Astrocyte (in vitro differentiated cells and primary cell): ENCODE results near the gene GALNS. TPM values are rescaled to one million over a fixed set of nuclear protein-coding genes. Genes with fewer than 3 reads are reported as not detected.

Experiments
- DNase-seq: peaks from one replicate; pipeline ENCODE4 v3.0.0-alpha.2; 2010; ENCODE audit warnings: low read depth
- FAIRE-seq: peaks from 2 replicates; lab custom pipeline; 2011; peaks lifted over from hg19 to GRCh38; lab: Jason Lieb, UNC
- H2AFZ ChIP-seq: 2 replicates; pipeline ENCODE4 v1.6.0; 2012; ENCODE audit warnings: low read depth, low read length, inconsistent platforms
- H3K27ac ChIP-seq: 2 replicates; pipeline ENCODE4 v1.5.1; 2011; ENCODE audit warnings: low read depth, low read length, inconsistent platforms
- H3K27me3 ChIP-seq: 2 replicates; pipeline ENCODE4 v1.6.0; 2011; ENCODE audit warnings: low read length, inconsistent platforms; ENCODE audit not compliant: insufficient read depth
- H3K36me3 ChIP-seq: 2 replicates; pipeline ENCODE4 v1.5.1; 2011; ENCODE audit warnings: low read length, inconsistent platforms; ENCODE audit not compliant: insufficient read depth
- H3K4me1 ChIP-seq: 2 replicates; pipeline ENCODE4 v1.5.1; 2011; ENCODE audit warnings: low read length, inconsistent platforms; ENCODE audit not compliant: insufficient read depth
- H3K4me2 ChIP-seq: 2 replicates; pipeline ENCODE4 v1.6.0; 2012; ENCODE audit warnings: low read length, inconsistent platforms
- H3K4me3 ChIP-seq: 2 replicates; pipeline ENCODE4 v1.5.1; 2011; ENCODE audit warnings: low read depth, mild to moderate bottlenecking, low read length, inconsistent platforms; ENCODE audit not compliant: insufficient read depth
- H3K79me2 ChIP-seq: 2 replicates; pipeline ENCODE4 v1.6.0; 2012; ENCODE audit warnings: mild to moderate bottlenecking, low read length, inconsistent platforms; ENCODE audit not compliant: insufficient read depth
- H3K9ac ChIP-seq: 2 replicates; pipeline ENCODE4 v1.6.0; 2012; ENCODE audit warnings: mild to moderate bottlenecking, low read length, inconsistent platforms
- H3K9me3 ChIP-seq: 2 replicates; pipeline ENCODE4 v1.5.1; 2012; ENCODE audit warnings: low read depth, mild to moderate bottlenecking, low read length, inconsistent platforms; ENCODE audit not compliant: insufficient read depth
- H4K20me1 ChIP-seq: 2 replicates; pipeline ENCODE4 v1.6.0; 2012; ENCODE audit warnings: low read length, inconsistent platforms; ENCODE audit not compliant: insufficient read depth
- H3K27ac Mint-ChIP-seq: one replicate; pipeline ENCODE4 v1.8.0; 2021; ENCODE audit warnings: mild to moderate bottlenecking, mixed read lengths; ENCODE audit not compliant: unreplicated experiment
- H3K27me3 Mint-ChIP-seq: one replicate; pipeline ENCODE4 v1.8.0; 2021; ENCODE audit warnings: low read depth, mixed read lengths; ENCODE audit not compliant: unreplicated experiment
- H3K36me3 Mint-ChIP-seq: one replicate; pipeline ENCODE4 v1.8.0; 2021; ENCODE audit warnings: low read depth, mixed read lengths; ENCODE audit not compliant: unreplicated experiment
- H3K4me1 Mint-ChIP-seq: one replicate; pipeline ENCODE4 v1.8.0; 2021; ENCODE audit warnings: low read depth, mixed read lengths; ENCODE audit not compliant: unreplicated experiment
- H3K4me3 Mint-ChIP-seq: one replicate; pipeline ENCODE4 v1.8.0; 2021; ENCODE audit warnings: mild to moderate bottlenecking, moderate library complexity, mixed read lengths; ENCODE audit not compliant: unreplicated experiment
- H3K9me3 Mint-ChIP-seq: one replicate; pipeline ENCODE4 v1.8.0; 2021; ENCODE audit warnings: mild to moderate bottlenecking, mixed read lengths; ENCODE audit not compliant: unreplicated experiment
- CTCF ChIP-seq: IDR thresholded peaks from 2 replicates; pipeline ENCODE4 v1.5.1; 2011; ENCODE audit warnings: low read depth, mild to moderate bottlenecking, inconsistent platforms, low read length, moderate library complexity; ENCODE audit not compliant: insufficient read depth
- EZH2 ChIP-seq: IDR thresholded peaks from 2 replicates; pipeline ENCODE4 v1.6.1; 2012; ENCODE audit warnings: mild to moderate bottlenecking, low read length, inconsistent platforms; ENCODE audit not compliant: insufficient read depth
- total RNA-seq: library from RNA; stranded (reverse); gene quantifications from 2 replicates; pipeline ENCODE4 v1.2.1, GENCODE V29; 2021

GALNS gene
- total RNA-seq, 1 donor from 2014 or later: 31.7 TPM

- Histone ChIP-seq H3K27me3 (no peaks in the 10 kb centered on the region), H4K20me1 (peaks cover 100% of the 10 kb centered on the region), H3K9me3 (no peaks in the 10 kb centered on the region), H2AFZ (no peak overlapping the region), H3K4me2 (no peak overlapping the region), H3K4me1 (peaks cover 59% of the 10 kb centered on the region), H3K36me3 (no peaks in the 10 kb centered on the region), H3K9ac (no peak overlapping the region), H3K79me2 (peaks cover 100% of the 10 kb centered on the region), H3K4me3 (no peak overlapping the region), H3K27ac (no peak overlapping the region)
- Mint-ChIP-seq H3K9me3 (no peaks in the 10 kb centered on the region), H3K27me3 (no peaks in the 10 kb centered on the region), H3K4me1 (peaks cover 47% of the 10 kb centered on the region), H3K27ac (no peak overlapping the region), H3K36me3 (peaks cover 2% of the 10 kb centered on the region), H3K4me3 (no peak overlapping the region)
- TF ChIP-seq EZH2 (no peak), CTCF (no peak)
- FAIRE-seq (no peak), DNase-seq (no peak)
Measured at GRCh38 chr16:88778541-88779065, 78.1 kb downstream of the GALNS start.

- Histone ChIP-seq H3K4me1 (peaks cover 59% of the 10 kb centered on the region), H3K27me3 (no peaks in the 10 kb centered on the region), H3K36me3 (no peaks in the 10 kb centered on the region), H3K4me2 (no peak overlapping the region), H3K79me2 (peaks cover 100% of the 10 kb centered on the region), H3K4me3 (no peak overlapping the region), H3K9me3 (no peaks in the 10 kb centered on the region), H3K27ac (no peak overlapping the region), H3K9ac (no peak overlapping the region), H2AFZ (no peak overlapping the region), H4K20me1 (peaks cover 100% of the 10 kb centered on the region)
- H3K36me3 Mint-ChIP-seq: peaks cover 2% of the 10 kb centered on the region
- no peak for FAIRE-seq
- H3K27ac Mint-ChIP-seq: no peak overlapping the region
- no peak for DNase-seq
- no peak overlapping the region for H3K4me3 Mint-ChIP-seq
- H3K27me3 Mint-ChIP-seq: no peaks in the 10 kb centered on the region
- TF ChIP-seq CTCF (no peak), EZH2 (no peak)
- no peaks in the 10 kb centered on the region for H3K9me3 Mint-ChIP-seq
- peaks cover 47% of the 10 kb centered on the region for H3K4me1 Mint-ChIP-seq
Measured at GRCh38 chr16:88778271-88778525, 78.5 kb downstream of the GALNS start.

GRCh38 chr16:88777471-88778270 lies 79.1 kb downstream of the GALNS start:
- Mint-ChIP-seq H3K36me3 (peaks cover 2% of the 10 kb centered on the region), H3K4me1 (peaks cover 47% of the 10 kb centered on the region), H3K9me3 (no peaks in the 10 kb centered on the region), H3K27ac (no peak overlapping the region), H3K27me3 (no peaks in the 10 kb centered on the region), H3K4me3 (no peak overlapping the region)
- Histone ChIP-seq H3K4me1 (peaks cover 59% of the 10 kb centered on the region), H3K4me2 (no peak overlapping the region), H3K36me3 (no peaks in the 10 kb centered on the region), H4K20me1 (peaks cover 99% of the 10 kb centered on the region), H3K4me3 (no peak overlapping the region), H3K27ac (no peak overlapping the region), H3K9ac (no peak overlapping the region), H3K9me3 (no peaks in the 10 kb centered on the region), H3K27me3 (no peaks in the 10 kb centered on the region), H2AFZ (no peak overlapping the region), H3K79me2 (peaks cover 96% of the 10 kb centered on the region)
- no peak for TF ChIP-seq CTCF
- TF ChIP-seq EZH2: no peak
- FAIRE-seq: no peak
- no peak for DNase-seq
